ENCODE measurements around the gene CNR1.

Gene CNR1

DNA sequence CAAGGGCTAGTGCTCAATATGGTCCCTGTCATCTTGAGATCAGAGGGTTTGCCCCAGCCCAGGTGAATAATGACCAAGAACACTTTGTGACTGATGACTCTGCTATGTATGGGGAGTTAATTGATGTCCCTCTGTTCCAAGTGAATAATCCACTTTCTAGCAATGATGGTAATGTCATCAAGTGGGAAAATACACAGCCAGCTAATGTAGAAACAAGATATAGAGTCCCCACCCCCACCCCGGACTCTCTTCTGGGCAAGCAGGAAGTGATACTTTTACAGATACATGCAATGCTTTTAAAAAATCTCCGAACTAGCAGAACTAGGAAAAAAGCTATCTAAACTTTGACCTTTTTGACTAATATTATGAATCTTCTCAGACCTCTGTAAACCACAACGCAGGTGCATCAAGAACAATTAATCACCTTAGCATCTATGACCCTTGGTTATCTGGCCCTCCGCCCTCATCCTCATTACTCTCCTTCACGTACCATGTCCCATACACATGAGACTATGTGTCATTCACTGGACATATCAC lies 30.5 kb downstream of the CNR1 start:
- Histone ChIP-seq H3K36me3 (ENCODE audit: insufficient read depth, low read length) (no peaks in the 10 kb centered on the region), H3K4me1 (ENCODE audit: insufficient read depth, low read length) (no peaks in the 10 kb centered on the region), H2AFZ (ENCODE audit: low read depth, low read length) (no peak overlapping the region), H3K4me3 (ENCODE audit: low read length) (no peak overlapping the region), H3K27me3 (ENCODE audit: insufficient read depth, low read length) (no peaks in the 10 kb centered on the region), H3K9me3 (ENCODE audit: low read length) (no peaks in the 10 kb centered on the region)

DNA sequence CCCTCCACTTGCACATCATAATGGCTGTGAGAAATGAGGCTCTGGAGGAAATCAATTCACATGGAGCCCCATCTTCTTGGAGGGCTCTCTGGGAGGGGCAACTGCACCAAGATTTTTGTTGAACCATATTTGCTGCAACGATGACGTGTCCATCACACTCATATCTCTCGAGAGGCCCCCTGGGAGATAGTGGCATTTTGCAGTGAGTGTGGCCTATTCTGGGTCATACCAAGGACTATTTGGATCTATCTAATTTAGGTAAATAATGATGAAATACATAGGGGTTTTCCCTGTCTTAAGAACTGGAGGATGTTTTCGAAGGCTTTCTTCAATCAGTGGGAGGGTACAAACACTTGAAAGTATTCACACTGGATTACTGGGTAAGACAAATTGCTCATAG lies 31.6 kb downstream of the CNR1 start:
- H3K4me3 ChIP-seq (ENCODE audit: low read length), result no peak overlapping the region

DNA sequence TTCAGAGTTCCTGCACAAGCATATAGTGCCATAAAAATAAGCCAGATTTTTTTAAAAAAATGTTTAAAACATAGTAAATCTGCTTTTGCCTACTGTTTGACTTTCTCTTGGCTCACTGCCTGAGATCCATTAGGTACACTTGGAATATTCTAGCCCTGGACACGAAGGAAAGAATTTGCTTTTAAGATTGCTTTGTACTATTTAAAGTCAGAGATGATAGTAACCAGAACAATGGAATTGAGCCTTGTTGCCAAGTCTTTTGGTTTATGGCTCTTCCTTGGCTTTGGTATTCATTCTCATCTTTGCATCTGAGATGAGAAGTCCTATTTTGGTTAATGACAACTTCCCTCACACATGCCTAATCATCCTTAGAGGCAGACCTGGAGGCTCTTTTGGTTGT lies 32.4 kb downstream of the CNR1 start:
- H3K27me3 ChIP-seq (ENCODE audit: insufficient read depth, low read length), result no peaks in the 10 kb centered on the region
- no peak overlapping the region for H3K4me3 ChIP-seq (ENCODE audit: low read length)
- H3K4me1 ChIP-seq (ENCODE audit: insufficient read depth, low read length), result no peaks in the 10 kb centered on the region
- H3K9me3 ChIP-seq (ENCODE audit: low read length), result no peaks in the 10 kb centered on the region
- H2AFZ ChIP-seq (ENCODE audit: low read depth, low read length), result no peak overlapping the region
- no peaks in the 10 kb centered on the region for H3K36me3 ChIP-seq (ENCODE audit: insufficient read depth, low read length)

More for the DNA sequence above, 31.6 kb downstream of the CNR1 start:
- Histone ChIP-seq H3K9me3 (ENCODE audit: low read length) (no peaks in the 10 kb centered on the region), H3K4me1 (ENCODE audit: insufficient read depth, low read length) (no peaks in the 10 kb centered on the region), H3K36me3 (ENCODE audit: insufficient read depth, low read length) (no peaks in the 10 kb centered on the region), H3K27me3 (ENCODE audit: insufficient read depth, low read length) (no peaks in the 10 kb centered on the region), H2AFZ (ENCODE audit: low read depth, low read length) (no peak overlapping the region)

DNA sequence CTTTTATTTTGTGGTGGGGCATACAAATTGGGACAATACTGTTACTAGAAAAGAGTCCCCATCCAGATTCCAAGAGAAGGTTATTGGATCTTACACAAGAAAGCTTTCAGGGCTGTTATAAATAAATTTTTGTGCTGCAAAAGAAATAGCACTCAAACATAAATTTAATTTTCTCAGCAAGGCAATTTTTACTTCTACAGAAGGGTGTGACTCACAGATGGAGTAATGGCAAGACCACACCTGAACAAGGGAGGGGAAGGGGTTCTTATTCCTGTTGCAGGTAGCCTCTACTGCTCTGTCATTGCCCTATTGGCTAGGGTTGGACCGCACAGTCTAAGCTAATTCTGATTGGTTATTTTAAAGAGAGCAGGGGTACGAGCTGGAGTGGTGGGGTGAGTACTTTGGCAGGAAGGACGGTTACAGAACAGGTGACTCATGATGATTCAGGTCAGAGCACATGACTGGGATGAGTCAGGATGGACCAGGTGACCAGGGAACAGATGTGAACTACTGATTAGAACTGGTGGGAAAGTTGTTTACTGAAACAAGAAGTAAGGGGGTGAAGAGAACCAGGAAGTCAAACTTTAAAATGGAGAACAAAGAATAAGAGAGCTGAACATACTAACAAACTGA lies 41.1 kb downstream of the CNR1 start:
- Histone ChIP-seq H2AFZ (ENCODE audit: low read depth, low read length) (no peak overlapping the region), H3K36me3 (ENCODE audit: insufficient read depth, low read length) (no peaks in the 10 kb centered on the region), H3K4me1 (ENCODE audit: insufficient read depth, low read length) (no peaks in the 10 kb centered on the region), H3K9me3 (ENCODE audit: low read length) (no peaks in the 10 kb centered on the region), H3K27me3 (ENCODE audit: insufficient read depth, low read length) (no peaks in the 10 kb centered on the region), H3K4me3 (ENCODE audit: low read length) (no peak overlapping the region)

DNA sequence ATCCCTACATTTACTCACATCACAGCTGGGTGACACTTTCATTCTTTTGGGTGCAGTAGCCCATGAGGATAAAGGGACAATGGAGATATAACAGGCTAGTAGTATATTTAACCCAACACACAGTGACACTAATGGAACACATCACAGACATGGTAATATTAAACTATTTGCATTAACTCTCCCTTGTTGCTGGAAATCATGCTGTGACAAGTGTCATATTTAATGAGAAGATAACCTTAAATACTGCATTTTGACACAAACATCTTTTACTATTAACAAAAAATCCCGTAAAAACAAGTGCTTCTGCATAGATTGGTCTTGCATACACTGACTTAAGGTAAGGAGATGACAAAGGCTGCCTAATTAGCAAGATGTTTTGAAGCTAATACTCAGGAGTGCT lies 45.5 kb downstream of the CNR1 start:
- Histone ChIP-seq H3K4me3 (ENCODE audit: low read length) (no peak overlapping the region), H3K36me3 (ENCODE audit: insufficient read depth, low read length) (no peaks in the 10 kb centered on the region), H3K27me3 (ENCODE audit: insufficient read depth, low read length) (no peaks in the 10 kb centered on the region), H3K9me3 (ENCODE audit: low read length) (no peaks in the 10 kb centered on the region), H3K4me1 (ENCODE audit: insufficient read depth, low read length) (no peaks in the 10 kb centered on the region), H2AFZ (ENCODE audit: low read depth, low read length) (no peak overlapping the region)

DNA sequence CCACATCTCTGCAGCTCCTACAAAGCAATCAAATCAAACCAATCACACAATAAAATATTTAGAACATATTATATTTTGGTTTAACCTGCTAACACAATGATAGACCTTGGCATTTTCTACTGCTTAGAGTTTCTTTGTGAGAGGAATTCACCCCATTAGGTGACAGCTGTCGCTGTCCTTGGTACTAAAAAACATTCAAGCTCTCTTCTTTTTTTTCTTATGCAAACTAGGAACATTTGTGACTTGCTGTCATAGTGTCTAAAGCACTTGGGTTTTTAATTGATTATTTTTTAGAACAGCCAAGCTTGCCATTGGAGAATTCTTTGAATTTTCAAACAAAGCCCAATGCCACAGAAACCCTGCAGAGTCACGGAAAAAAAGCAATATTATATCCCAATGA lies 46.4 kb downstream of the CNR1 start:
- no peaks in the 10 kb centered on the region for H3K36me3 ChIP-seq (ENCODE audit: insufficient read depth, low read length)
- H3K9me3 ChIP-seq (ENCODE audit: low read length), result no peaks in the 10 kb centered on the region
- H3K4me1 ChIP-seq (ENCODE audit: insufficient read depth, low read length), result no peaks in the 10 kb centered on the region
- H3K27me3 ChIP-seq (ENCODE audit: insufficient read depth, low read length), result no peaks in the 10 kb centered on the region
- H3K4me3 ChIP-seq (ENCODE audit: low read length), result no peak overlapping the region
- no peak overlapping the region for H2AFZ ChIP-seq (ENCODE audit: low read depth, low read length)

DNA sequence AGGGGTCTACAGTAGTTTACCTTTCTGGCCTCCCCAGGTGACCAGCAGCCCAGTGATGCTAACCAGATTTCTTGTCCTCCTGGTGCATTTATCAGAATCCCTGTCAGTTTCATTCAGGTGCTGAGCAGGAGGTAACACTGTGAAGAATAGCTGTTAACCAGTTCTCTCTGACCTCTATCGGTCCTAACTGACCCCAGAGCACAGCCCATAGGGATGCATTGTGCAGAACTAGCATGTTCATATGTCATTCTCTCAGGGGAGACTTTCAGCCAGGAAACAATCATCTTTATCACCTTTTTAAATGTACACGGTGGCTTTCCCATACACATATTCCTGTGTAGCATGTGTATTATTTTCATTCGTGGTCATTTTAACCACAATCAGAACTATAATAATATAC lies 49.9 kb downstream of the CNR1 start:
- Histone ChIP-seq H3K4me3 (ENCODE audit: low read length) (no peak overlapping the region), H2AFZ (ENCODE audit: low read depth, low read length) (no peak overlapping the region), H3K4me1 (ENCODE audit: insufficient read depth, low read length) (no peaks in the 10 kb centered on the region), H3K9me3 (ENCODE audit: low read length) (no peaks in the 10 kb centered on the region), H3K36me3 (ENCODE audit: insufficient read depth, low read length) (no peaks in the 10 kb centered on the region), H3K27me3 (ENCODE audit: insufficient read depth, low read length) (no peaks in the 10 kb centered on the region)

DNA sequence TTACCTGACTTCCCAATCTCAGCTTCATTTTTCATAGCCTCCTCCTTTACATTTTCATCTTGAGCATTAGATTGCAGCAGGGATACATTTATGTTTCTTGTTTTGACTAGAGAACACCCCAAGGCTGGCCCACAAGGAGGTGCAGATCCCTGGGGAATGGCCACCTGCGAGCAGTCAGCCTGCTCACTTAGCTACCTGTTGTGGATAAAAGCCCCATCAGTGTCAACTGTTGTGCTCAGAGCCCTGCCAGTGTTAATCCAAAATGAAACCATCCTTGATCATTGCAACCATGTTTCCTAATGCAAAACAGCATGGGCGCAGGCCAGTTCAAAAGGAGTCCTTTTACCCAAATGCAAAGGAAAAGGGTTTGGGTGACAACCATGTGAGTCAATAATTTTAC lies 50.8 kb downstream of the CNR1 start:
- Histone ChIP-seq H3K9me3 (ENCODE audit: low read length) (no peaks in the 10 kb centered on the region), H3K27me3 (ENCODE audit: insufficient read depth, low read length) (no peaks in the 10 kb centered on the region), H3K4me3 (ENCODE audit: low read length) (no peak overlapping the region), H3K4me1 (ENCODE audit: insufficient read depth, low read length) (no peaks in the 10 kb centered on the region), H2AFZ (ENCODE audit: low read depth, low read length) (no peak overlapping the region), H3K36me3 (ENCODE audit: insufficient read depth, low read length) (no peaks in the 10 kb centered on the region)

DNA sequence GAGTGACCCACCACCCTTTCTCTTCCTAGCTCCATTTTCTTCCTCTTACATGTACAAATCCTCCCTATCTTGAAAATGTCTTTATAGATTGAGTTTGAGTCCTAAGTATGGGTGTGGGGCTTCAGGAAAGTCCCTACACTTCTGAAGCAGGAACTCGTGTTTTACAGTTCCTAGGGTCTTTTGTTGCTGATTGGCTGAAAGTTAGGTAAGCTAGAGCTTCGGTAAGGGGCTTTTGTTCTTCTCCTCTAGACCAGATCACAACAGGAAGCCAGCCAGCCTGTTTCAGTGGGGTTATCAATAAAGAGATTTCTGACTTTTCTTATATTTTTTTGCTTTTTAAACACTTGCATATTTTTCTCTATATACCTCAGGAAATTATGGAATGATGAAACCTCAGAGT lies 51.3 kb downstream of the CNR1 start:
- Histone ChIP-seq H3K9me3 (ENCODE audit: low read length) (no peaks in the 10 kb centered on the region), H2AFZ (ENCODE audit: low read depth, low read length) (no peak overlapping the region), H3K4me1 (ENCODE audit: insufficient read depth, low read length) (no peaks in the 10 kb centered on the region), H3K4me3 (ENCODE audit: low read length) (no peak overlapping the region), H3K36me3 (ENCODE audit: insufficient read depth, low read length) (no peaks in the 10 kb centered on the region), H3K27me3 (ENCODE audit: insufficient read depth, low read length) (no peaks in the 10 kb centered on the region)

DNA sequence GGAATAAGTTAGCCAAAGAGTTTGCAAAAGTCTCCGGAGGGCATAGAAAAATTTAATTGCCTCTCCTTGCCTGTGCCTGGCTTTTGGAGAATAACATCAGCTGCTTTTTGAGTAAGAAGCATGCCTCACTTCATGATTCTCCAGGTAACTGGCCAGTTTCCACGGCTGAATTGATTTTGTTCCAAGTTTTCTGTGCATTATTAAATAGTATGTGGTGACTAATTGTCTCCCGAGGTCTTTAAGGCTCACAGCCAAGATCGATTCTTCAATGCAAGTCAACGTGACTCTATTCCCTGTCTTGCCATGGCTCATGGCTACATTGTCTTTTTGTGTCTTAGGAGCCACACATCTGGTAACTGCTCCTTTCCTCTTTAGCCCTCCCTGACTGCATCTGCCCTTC lies 54.2 kb downstream of the CNR1 start:
- Histone ChIP-seq H3K4me3 (ENCODE audit: low read length) (no peak overlapping the region), H2AFZ (ENCODE audit: low read depth, low read length) (no peak overlapping the region), H3K27me3 (ENCODE audit: insufficient read depth, low read length) (no peaks in the 10 kb centered on the region), H3K9me3 (ENCODE audit: low read length) (no peaks in the 10 kb centered on the region), H3K4me1 (ENCODE audit: insufficient read depth, low read length) (no peaks in the 10 kb centered on the region), H3K36me3 (ENCODE audit: insufficient read depth, low read length) (no peaks in the 10 kb centered on the region)

DNA sequence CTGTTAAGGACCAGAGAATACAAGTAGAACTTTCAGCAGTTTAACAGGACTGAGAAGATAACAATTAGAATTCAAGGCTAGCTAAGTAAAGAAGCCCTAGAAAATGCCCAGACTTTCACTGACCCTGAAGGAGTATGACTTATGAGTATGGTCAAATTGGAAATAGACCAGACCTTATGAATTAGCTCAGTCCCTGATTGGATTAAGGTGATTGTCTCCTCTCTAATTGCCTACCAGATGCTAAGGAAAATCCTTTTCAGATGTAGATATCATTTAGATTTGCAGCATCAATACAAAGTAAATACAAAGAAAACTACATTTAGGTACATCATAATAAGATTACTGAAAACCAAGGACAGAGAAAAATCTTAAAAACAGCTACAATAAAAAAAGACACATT lies 58.9 kb downstream of the CNR1 start:
- no peaks in the 10 kb centered on the region for H3K27me3 ChIP-seq (ENCODE audit: insufficient read depth, low read length)
- H2AFZ ChIP-seq (ENCODE audit: low read depth, low read length), result no peak overlapping the region
- no peak overlapping the region for H3K4me3 ChIP-seq (ENCODE audit: low read length)
- no peaks in the 10 kb centered on the region for H3K36me3 ChIP-seq (ENCODE audit: insufficient read depth, low read length)
- no peaks in the 10 kb centered on the region for H3K9me3 ChIP-seq (ENCODE audit: low read length)
- H3K4me1 ChIP-seq (ENCODE audit: insufficient read depth, low read length), result no peaks in the 10 kb centered on the region

DNA sequence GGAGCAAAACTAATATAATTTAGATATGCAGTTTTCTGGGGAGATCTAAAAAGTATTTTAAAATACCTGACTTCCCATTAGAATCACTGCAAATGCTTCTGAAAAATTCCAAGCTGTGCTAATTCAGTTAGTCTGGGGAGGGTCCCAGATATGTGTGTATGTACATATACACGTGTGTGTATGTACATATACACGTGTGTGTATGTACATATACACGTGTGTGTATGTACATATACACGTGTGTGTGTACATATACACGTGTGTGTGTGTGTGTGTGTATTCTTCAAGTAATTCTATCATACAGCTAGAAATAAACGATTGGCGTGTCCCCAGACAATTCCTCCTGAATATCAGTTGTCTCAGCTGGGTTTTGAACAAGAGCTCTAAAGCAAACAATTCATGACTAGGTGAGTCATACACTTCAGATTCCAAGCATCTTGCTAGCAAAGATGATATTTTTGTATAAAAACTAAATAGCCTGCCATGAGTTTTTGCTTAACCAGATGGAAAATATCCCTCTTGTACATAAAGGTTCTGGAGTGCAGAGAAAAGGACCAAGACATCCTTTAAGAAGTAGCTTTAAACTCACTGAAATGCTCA lies 60.3 kb downstream of the CNR1 start:
- Histone ChIP-seq H3K36me3 (ENCODE audit: insufficient read depth, low read length) (no peaks in the 10 kb centered on the region), H3K9me3 (ENCODE audit: low read length) (no peaks in the 10 kb centered on the region), H3K4me3 (ENCODE audit: low read length) (no peak overlapping the region), H3K27me3 (ENCODE audit: insufficient read depth, low read length) (no peaks in the 10 kb centered on the region), H3K4me1 (ENCODE audit: insufficient read depth, low read length) (no peaks in the 10 kb centered on the region), H2AFZ (ENCODE audit: low read depth, low read length) (no peak overlapping the region)
